GM19455 (cell line): ENCODE data around the gene VWC2.

Experiments
- ATAC-seq: cut with Tn5 transposase; IDR thresholded peaks from one replicate; pipeline ENCODE4 v1.9.1; 2021; ENCODE audit not compliant: unreplicated experiment

The VWC2 gene

GRCh38 chr7:49927631-49928030, 154.2 kb downstream of the VWC2 start:
- ATAC-seq, result no peak

- no peak for ATAC-seq
Measured at GRCh38 chr7:49928787-49929186, 155.3 kb downstream of the VWC2 start.

GRCh38 chr7:49931627-49932026, 158.2 kb downstream of the VWC2 start:
- no peak for ATAC-seq

GRCh38 chr7:49937608-49938007, 164.2 kb downstream of the VWC2 start:
- ATAC-seq, result no peak
